Measurements from ENCODE around the gene KCNH6. TPM values are rescaled to one million over a fixed set of nuclear protein-coding genes. Genes with fewer than 3 reads are reported as not detected.

The KCNH6 gene
- total RNA-seq, 1 donor from 2014 or later, result not detected

DNA sequence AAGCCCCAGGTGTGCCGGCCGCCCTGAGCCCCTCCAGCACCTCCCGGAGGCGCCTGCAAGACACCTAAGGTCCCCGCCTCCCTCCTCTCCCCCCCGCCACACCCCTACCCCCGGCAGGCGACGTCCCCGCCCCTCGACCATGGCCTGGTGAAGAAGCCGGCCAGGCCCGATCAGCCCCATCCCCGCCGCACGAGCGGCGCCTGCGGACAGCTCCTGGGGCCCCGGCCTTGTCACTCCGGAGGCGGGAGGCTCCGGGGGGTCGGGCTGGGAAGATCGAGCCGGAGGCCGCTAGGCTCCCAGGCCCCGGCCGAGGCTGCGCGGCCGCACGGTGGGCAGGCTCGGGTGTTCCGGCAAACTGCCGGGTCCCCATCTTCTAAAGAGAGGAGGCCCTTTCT lies 46.7 kb upstream of the KCNH6 start:
- no peaks in the 10 kb centered on the region for H3K9me3 Mint-ChIP-seq (ENCODE audit: unreplicated experiment)
- no peak overlapping the region for H3K27ac Mint-ChIP-seq (ENCODE audit: unreplicated experiment)
- no peaks in the 10 kb centered on the region for H3K36me3 Mint-ChIP-seq (ENCODE audit: unreplicated experiment)
- H3K4me1 Mint-ChIP-seq (ENCODE audit: unreplicated experiment), result peaks cover 13% of the 10 kb centered on the region
- TF ChIP-seq, protein P1, sequence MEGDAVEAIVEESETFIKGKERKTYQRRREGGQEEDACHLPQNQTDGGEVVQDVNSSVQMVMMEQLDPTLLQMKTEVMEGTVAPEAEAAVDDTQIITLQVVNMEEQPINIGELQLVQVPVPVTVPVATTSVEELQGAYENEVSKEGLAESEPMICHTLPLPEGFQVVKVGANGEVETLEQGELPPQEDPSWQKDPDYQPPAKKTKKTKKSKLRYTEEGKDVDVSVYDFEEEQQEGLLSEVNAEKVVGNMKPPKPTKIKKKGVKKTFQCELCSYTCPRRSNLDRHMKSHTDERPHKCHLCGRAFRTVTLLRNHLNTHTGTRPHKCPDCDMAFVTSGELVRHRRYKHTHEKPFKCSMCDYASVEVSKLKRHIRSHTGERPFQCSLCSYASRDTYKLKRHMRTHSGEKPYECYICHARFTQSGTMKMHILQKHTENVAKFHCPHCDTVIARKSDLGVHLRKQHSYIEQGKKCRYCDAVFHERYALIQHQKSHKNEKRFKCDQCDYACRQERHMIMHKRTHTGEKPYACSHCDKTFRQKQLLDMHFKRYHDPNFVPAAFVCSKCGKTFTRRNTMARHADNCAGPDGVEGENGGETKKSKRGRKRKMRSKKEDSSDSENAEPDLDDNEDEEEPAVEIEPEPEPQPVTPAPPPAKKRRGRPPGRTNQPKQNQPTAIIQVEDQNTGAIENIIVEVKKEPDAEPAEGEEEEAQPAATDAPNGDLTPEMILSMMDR (IDR thresholded peaks at IDR 0.05), result no peak
- H3K27me3 Mint-ChIP-seq (ENCODE audit: unreplicated experiment), result peaks cover 24% of the 10 kb centered on the region
- H3K4me3 Mint-ChIP-seq (ENCODE audit: unreplicated experiment), result peak overlapping the region; percentile 42
- DNase-seq (ENCODE audit: extremely low spot score, unreplicated experiment), result no peak

DNA sequence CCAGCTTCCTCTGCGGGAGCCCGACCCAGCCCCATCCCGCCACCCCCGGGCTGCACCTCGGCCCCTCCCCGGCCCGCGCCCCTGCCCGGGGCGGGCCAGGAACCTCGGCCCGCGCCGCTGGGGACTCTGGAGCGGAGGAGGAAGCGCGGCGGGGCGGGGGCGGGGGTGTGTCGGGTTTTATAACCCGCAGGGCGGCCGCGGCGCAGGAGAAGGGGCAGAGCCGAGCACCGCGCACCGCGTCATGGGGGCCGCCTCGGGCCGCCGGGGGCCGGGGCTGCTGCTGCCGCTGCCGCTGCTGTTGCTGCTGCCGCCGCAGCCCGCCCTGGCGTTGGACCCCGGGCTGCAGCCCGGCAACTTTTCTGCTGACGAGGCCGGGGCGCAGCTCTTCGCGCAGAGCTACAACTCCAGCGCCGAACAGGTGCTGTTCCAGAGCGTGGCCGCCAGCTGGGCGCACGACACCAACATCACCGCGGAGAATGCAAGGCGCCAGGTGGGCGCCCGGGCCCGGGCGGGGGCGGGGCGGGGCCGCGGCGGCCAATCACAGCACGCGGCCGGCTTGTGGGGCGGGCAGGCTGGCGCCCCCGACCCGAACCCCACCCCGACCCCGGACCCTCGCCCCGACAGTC lies 46.2 kb upstream of the KCNH6 start, which contains the start of gene ACE:
Gene ACE (plus strand): TSS at position 208 of the 626 bp plus-strand sequence. CDS start 34 bp downstream, at position 242.
- Mint-ChIP-seq H3K4me3 (ENCODE audit: unreplicated experiment) (peak within 1 kb of the TSS; percentile 79), H3K27me3 (ENCODE audit: unreplicated experiment) (peaks cover 20% of the 10 kb centered on the region), H3K4me1 (ENCODE audit: unreplicated experiment) (peaks cover 13% of the 10 kb centered on the region), H3K9me3 (ENCODE audit: unreplicated experiment) (no peaks in the 10 kb centered on the region), H3K36me3 (ENCODE audit: unreplicated experiment) (no peaks in the 10 kb centered on the region), H3K27ac (ENCODE audit: unreplicated experiment) (no peak within 1 kb of the TSS)
- TF ChIP-seq, protein P1 (IDR thresholded peaks at IDR 0.05), result no peak
- no peak for DNase-seq (ENCODE audit: extremely low spot score, unreplicated experiment)

DNA sequence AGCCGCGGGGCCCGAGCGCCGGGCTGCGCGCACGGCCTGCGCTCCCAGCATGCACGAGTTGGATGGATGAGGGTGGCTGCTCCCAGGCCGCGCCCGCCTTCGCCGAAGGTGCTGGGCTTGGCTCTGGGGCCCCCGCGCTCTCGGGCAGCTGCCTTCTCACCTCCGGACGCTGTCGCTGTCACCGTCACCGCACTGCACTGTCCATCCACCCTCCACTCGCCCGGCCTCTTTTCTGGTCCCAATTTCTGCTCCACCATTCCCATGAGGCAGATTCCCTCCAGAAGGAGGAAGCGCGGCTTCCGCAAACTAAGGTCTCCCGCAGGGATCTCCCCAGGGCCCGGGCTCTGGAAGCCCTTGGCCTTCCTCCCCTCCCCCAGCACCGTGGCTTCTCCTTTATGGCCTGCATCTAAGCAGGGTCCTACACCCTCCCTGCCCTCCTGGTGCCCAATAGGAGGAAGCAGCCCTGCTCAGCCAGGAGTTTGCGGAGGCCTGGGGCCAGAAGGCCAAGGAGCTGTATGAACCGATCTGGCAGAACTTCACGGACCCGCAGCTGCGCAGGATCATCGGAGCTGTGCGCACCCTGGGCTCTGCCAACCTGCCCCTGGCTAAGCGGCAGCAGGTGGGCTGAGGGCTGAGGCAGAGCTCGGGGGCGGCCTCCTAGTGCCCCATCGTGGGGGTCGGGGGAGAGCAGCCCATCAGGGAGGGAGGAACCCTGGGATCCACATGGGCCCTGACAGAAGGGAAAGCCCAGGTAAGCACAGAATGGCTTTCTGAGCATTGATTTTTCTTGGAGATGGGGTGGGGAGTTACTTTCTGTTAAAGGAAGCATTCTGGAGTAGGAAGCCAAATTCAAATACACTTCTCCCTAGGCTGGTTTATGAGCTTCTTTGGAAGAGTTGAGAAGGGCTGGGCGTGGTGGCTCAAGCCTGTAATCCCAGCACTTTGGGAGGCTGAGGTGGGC lies 45.4 kb upstream of the KCNH6 start:
- TF ChIP-seq, protein P1 (IDR thresholded peaks at IDR 0.05), result no peak
- peaks cover 13% of the 10 kb centered on the region for H3K4me1 Mint-ChIP-seq (ENCODE audit: unreplicated experiment)
- H3K9me3 Mint-ChIP-seq (ENCODE audit: unreplicated experiment), result no peaks in the 10 kb centered on the region
- peak overlapping the region; percentile 79 for H3K4me3 Mint-ChIP-seq (ENCODE audit: unreplicated experiment)
- no peaks in the 10 kb centered on the region for H3K36me3 Mint-ChIP-seq (ENCODE audit: unreplicated experiment)
- H3K27me3 Mint-ChIP-seq (ENCODE audit: unreplicated experiment), result peaks cover 19% of the 10 kb centered on the region
- no peak overlapping the region for H3K27ac Mint-ChIP-seq (ENCODE audit: unreplicated experiment)
- no peak for DNase-seq (ENCODE audit: extremely low spot score, unreplicated experiment)

DNA sequence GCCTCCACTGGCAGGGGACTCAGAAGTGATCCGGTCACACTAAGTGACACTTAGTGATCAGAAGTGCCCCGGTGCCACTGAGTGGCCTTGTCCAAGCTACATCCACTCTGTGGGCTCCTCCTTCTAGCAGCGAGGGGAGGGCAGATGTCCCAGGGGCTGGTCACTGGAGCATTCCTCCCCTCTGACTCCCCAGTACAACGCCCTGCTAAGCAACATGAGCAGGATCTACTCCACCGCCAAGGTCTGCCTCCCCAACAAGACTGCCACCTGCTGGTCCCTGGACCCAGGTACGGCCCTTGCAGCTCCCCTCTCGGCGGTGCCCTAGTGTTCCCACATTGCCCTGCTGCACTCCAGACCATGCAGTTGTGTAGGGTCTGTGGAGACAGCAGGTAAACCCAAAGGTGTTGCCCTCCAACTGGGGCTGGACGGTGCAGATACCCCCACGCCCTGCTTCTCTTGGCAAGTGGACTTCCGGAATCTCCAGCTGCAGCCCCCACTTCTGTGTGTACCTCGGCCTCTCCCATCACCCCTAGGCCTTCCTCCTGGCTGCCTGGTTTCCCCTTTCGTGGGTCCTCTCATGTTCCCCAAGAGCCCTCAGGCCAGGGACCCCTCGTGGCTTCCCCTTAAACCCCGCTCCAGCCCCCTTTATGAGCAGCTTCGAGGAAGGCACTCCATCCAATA lies 44.2 kb upstream of the KCNH6 start:
- peak overlapping the region; percentile 26 for H3K4me3 Mint-ChIP-seq (ENCODE audit: unreplicated experiment)
- H3K27me3 Mint-ChIP-seq (ENCODE audit: unreplicated experiment), result peaks cover 16% of the 10 kb centered on the region
- peaks cover 13% of the 10 kb centered on the region for H3K4me1 Mint-ChIP-seq (ENCODE audit: unreplicated experiment)
- no peaks in the 10 kb centered on the region for H3K36me3 Mint-ChIP-seq (ENCODE audit: unreplicated experiment)
- no peaks in the 10 kb centered on the region for H3K9me3 Mint-ChIP-seq (ENCODE audit: unreplicated experiment)
- no peak for DNase-seq (ENCODE audit: extremely low spot score, unreplicated experiment)
- H3K27ac Mint-ChIP-seq (ENCODE audit: unreplicated experiment), result no peak overlapping the region
- TF ChIP-seq, protein P1 (IDR thresholded peaks at IDR 0.05), result peak; percentile 72

Measured in osteocyte (in vitro differentiated cells).